ENCODE results near the gene NSUN6. TPM values are rescaled to one million over a fixed set of nuclear protein-coding genes. Genes with fewer than 3 reads are reported as not detected.

NSUN6 gene
- total and polyA plus RNA-seq, 4 donors, result 16.3 to 47.6 (median 25.0) TPM

GRCh38 chr10:18561861-18562551 is 89.4 kb downstream of the NSUN6 start:
- H3K27me3 ChIP-seq (ENCODE audit: control insufficient read depth in 4 of 4, insufficient read depth in 4 of 4, low read length in 3 of 4), result no peaks in the 10 kb centered on the region
- no peaks in the 10 kb centered on the region for H3K4me1 ChIP-seq (ENCODE audit: control insufficient read depth in 4 of 4, insufficient read depth in 4 of 4, low read length in 3 of 4)
- H3K27ac ChIP-seq (ENCODE audit: low read depth in 1 of 2, low read length in 2 of 2), result no peak overlapping the region
- peaks cover 0 to 62% (median 58%) of the 10 kb centered on the region in 4 donors for H3K36me3 ChIP-seq (ENCODE audit: control insufficient read depth in 4 of 4, insufficient read depth in 3 of 4, low read depth in 1 of 4, low read length in 3 of 4)
- no peak overlapping the region for H3K4me3 ChIP-seq (ENCODE audit: low read depth in 1 of 3, low read length in 3 of 3)
- peaks cover 0 to 9% (median 3%) of the 10 kb centered on the region in 4 donors for H3K9me3 ChIP-seq (ENCODE audit: control insufficient read depth in 4 of 4, low read length in 3 of 4)
- TF ChIP-seq SP1 (IDR thresholded peaks at IDR 0.05), result no peak
- TF ChIP-seq YY1 (IDR thresholded peaks at IDR 0.05), result no peak
- no peak for TF ChIP-seq EGR1 (IDR thresholded peaks at IDR 0.05; ENCODE audit: low read depth in 2 of 2)
- TF ChIP-seq FOXA1 (IDR thresholded peaks at IDR 0.05), result no peak
- no peak for TF ChIP-seq MAX (IDR thresholded peaks at IDR 0.05)
- WGBS, result 97% methylated on average over 8 of the region's 8 CpGs
- DNase-seq (ENCODE audit: low spot score), result no peak
- H3K9ac ChIP-seq (ENCODE audit: low read depth in 1 of 2, low read length in 2 of 2), result no peak overlapping the region

- H3K27me3 ChIP-seq (ENCODE audit: control insufficient read depth in 4 of 4, insufficient read depth in 4 of 4, low read length in 3 of 4), result no peaks in the 10 kb centered on the region
- WGBS, result 97% methylated on average over 1 of the region's 1 CpG
- DNase-seq (ENCODE audit: low spot score), result no peak
- peaks cover 0 to 6% (median 3%) of the 10 kb centered on the region in 4 donors for H3K9me3 ChIP-seq (ENCODE audit: control insufficient read depth in 4 of 4, low read length in 3 of 4)
- no peak for TF ChIP-seq TAF1 (conservative IDR thresholded peaks at IDR 0.05)
- TF ChIP-seq ZBTB33 (IDR thresholded peaks at IDR 0.05), result no peak
- TF ChIP-seq SP1 (IDR thresholded peaks at IDR 0.05), result no peak
- TF ChIP-seq HNF4A (conservative IDR thresholded peaks at IDR 0.05), result no peak
- no peak for TF ChIP-seq FOXA1 (IDR thresholded peaks at IDR 0.05)
- TF ChIP-seq JUND (IDR thresholded peaks at IDR 0.05), result no peak
- no peak for TF ChIP-seq REST (IDR thresholded peaks at IDR 0.05)
- no peak for TF ChIP-seq MAX (IDR thresholded peaks at IDR 0.05)
- TF ChIP-seq EGR1 (IDR thresholded peaks at IDR 0.05; ENCODE audit: low read depth in 2 of 2), result no peak
- no peak for TF ChIP-seq RXRA (IDR thresholded peaks at IDR 0.05)
- TF ChIP-seq CTCF (IDR thresholded peaks at IDR 0.05; ENCODE audit: low read depth, low read length, missing input control), result no peak
- no peak for TF ChIP-seq FOXA2 (IDR thresholded peaks at IDR 0.05)
- TF ChIP-seq NR2F2 (IDR thresholded peaks at IDR 0.05), result no peak
- no peaks in the 10 kb centered on the region for H3K4me1 ChIP-seq (ENCODE audit: control insufficient read depth in 4 of 4, insufficient read depth in 4 of 4, low read length in 3 of 4)
- H3K4me3 ChIP-seq (ENCODE audit: low read depth in 1 of 3, low read length in 3 of 3), result no peak overlapping the region
- H3K36me3 ChIP-seq (ENCODE audit: control insufficient read depth in 4 of 4, insufficient read depth in 3 of 4, low read depth in 1 of 4, low read length in 3 of 4), result peaks cover 0 to 89% (median 86%) of the 10 kb centered on the region in 4 donors
- no peak overlapping the region for H3K9ac ChIP-seq (ENCODE audit: low read depth in 1 of 2, low read length in 2 of 2)
- H3K27ac ChIP-seq (ENCODE audit: low read depth in 1 of 2, low read length in 2 of 2), result no peak overlapping the region
These were observed 93.4 kb downstream of the NSUN6 start for GRCh38 chr10:18557960-18558359.
